ENCODE measurements around the gene SNX30.

- TF ChIP-seq CTCF (IDR thresholded peaks at IDR 0.05): no peak
- no peak for TF ChIP-seq POLR2AphosphoS5 (IDR thresholded peaks at IDR 0.05)
- TF ChIP-seq POLR2A (IDR thresholded peaks at IDR 0.05): no peak
Observed at GRCh38 chr9:112787978-112788377, 37.4 kb downstream of the SNX30 start.
